Measurements from ENCODE around the gene TOX2. TPM values are rescaled to one million over a fixed set of nuclear protein-coding genes. Genes with fewer than 3 reads are reported as not detected.

TOX2 gene
- total RNA-seq, 2 donors from 2014 or later, result 4.0 to 6.1 TPM

- peak overlapping the region in 1 of 2 donors; percentile 21 for H3K9ac ChIP-seq (ENCODE audit: low read depth in 2 of 2, low read length in 2 of 2)
- TF ChIP-seq, protein P1, sequence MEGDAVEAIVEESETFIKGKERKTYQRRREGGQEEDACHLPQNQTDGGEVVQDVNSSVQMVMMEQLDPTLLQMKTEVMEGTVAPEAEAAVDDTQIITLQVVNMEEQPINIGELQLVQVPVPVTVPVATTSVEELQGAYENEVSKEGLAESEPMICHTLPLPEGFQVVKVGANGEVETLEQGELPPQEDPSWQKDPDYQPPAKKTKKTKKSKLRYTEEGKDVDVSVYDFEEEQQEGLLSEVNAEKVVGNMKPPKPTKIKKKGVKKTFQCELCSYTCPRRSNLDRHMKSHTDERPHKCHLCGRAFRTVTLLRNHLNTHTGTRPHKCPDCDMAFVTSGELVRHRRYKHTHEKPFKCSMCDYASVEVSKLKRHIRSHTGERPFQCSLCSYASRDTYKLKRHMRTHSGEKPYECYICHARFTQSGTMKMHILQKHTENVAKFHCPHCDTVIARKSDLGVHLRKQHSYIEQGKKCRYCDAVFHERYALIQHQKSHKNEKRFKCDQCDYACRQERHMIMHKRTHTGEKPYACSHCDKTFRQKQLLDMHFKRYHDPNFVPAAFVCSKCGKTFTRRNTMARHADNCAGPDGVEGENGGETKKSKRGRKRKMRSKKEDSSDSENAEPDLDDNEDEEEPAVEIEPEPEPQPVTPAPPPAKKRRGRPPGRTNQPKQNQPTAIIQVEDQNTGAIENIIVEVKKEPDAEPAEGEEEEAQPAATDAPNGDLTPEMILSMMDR (IDR thresholded peaks at IDR 0.05), result no peak
- peak overlapping the region; percentile 2 for H3K27ac ChIP-seq
- H3K36me3 ChIP-seq, result no peaks in the 10 kb centered on the region
- DNase-seq, result no peak
- no peaks in the 10 kb centered on the region for H3K9me3 ChIP-seq
- no peaks in the 10 kb centered on the region for H3K27me3 ChIP-seq
- intact Hi-C loops (cut with DNase I), result no loop called here
- H3K4me1 ChIP-seq, result peaks cover 4% of the 10 kb centered on the region
- no peak overlapping the region for H3K4me3 ChIP-seq
These were observed 72.9 kb downstream of the TOX2 start for GRCh38 chr20:43987531-43987930.

DNA sequence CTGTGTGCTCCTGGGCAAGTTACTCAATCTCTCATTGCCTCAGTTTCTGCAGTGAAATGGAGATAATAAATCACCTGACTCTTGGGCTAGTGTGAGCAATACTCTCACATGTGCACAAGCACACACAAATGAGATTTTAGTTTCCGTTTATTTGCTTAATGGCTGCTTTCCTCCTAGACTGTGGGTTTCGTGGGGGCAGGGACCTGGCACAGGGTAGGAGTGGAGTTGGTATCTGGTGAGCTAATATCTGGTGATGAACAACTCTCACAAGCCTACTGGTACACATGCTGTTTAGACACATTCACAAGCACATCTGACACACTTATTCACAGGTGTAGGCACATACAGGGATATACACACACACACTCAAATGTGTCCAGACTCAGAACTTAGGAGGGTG, 73.8 kb downstream of the TOX2 start:
- intact Hi-C loops (cut with DNase I), result no loop called here
- TF ChIP-seq, protein P1 (IDR thresholded peaks at IDR 0.05), result no peak

GRCh38 chr20:43988867-43989266, 74.2 kb downstream of the TOX2 start:
- H3K27me3 ChIP-seq, result no peaks in the 10 kb centered on the region
- H3K4me3 ChIP-seq, result no peak overlapping the region
- no peak for DNase-seq
- no peak overlapping the region for H3K27ac ChIP-seq
- TF ChIP-seq, protein P1 (IDR thresholded peaks at IDR 0.05), result no peak
- no peak overlapping the region for H3K9ac ChIP-seq (ENCODE audit: low read depth in 2 of 2, low read length in 2 of 2)
- no peaks in the 10 kb centered on the region for H3K9me3 ChIP-seq
- peaks cover 4% of the 10 kb centered on the region for H3K4me1 ChIP-seq
- intact Hi-C loops (cut with DNase I), result no loop called here
- no peaks in the 10 kb centered on the region for H3K36me3 ChIP-seq

More for the DNA sequence above, 73.8 kb downstream of the TOX2 start:
- no peaks in the 10 kb centered on the region for H3K27me3 ChIP-seq
- H3K9me3 ChIP-seq, result no peaks in the 10 kb centered on the region
- peaks cover 4% of the 10 kb centered on the region for H3K4me1 ChIP-seq
- H3K4me3 ChIP-seq, result no peak overlapping the region
- H3K27ac ChIP-seq, result no peak overlapping the region
- DNase-seq, result no peak
- no peaks in the 10 kb centered on the region for H3K36me3 ChIP-seq
- no peak overlapping the region for H3K9ac ChIP-seq (ENCODE audit: low read depth in 2 of 2, low read length in 2 of 2)

- Histone ChIP-seq H3K27me3 (no peaks in the 10 kb centered on the region), H3K4me3 (no peak overlapping the region), H3K4me1 (no peaks in the 10 kb centered on the region), H3K36me3 (no peaks in the 10 kb centered on the region), H3K9me3 (no peaks in the 10 kb centered on the region), H3K9ac (ENCODE audit: low read depth in 2 of 2, low read length in 2 of 2) (no peak overlapping the region), H3K27ac (no peak overlapping the region)
- TF ChIP-seq, protein P1 (IDR thresholded peaks at IDR 0.05), result no peak
- intact Hi-C loops (cut with DNase I), result no loop called here
- no peak for DNase-seq
These were observed 76.6 kb downstream of the TOX2 start for GRCh38 chr20:43991261-43991660.

DNA sequence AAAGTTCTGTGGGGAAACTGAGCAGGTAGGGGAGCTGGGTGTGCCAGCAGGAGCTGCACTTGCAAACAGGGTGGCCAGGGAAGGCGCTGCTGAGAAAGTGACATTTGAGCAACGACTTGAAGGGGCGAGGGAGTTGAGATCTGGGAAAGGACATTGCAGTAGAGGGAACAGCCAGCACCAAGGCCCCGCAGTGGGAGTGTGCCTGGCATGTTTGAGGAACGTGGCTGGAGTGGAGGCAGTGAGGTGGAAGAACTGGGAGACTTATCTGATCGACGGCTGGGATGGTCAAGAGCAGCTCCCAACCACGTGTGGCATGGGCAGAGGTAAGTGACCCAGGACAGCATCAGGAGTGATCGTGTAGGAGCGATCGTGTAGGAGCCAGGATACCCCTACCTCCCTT, 77.3 kb downstream of the TOX2 start:
- H3K4me1 ChIP-seq, result no peaks in the 10 kb centered on the region
- TF ChIP-seq, protein P1 (IDR thresholded peaks at IDR 0.05), result no peak
- H3K9ac ChIP-seq (ENCODE audit: low read depth in 2 of 2, low read length in 2 of 2), result no peak overlapping the region
- no peaks in the 10 kb centered on the region for H3K36me3 ChIP-seq
- DNase-seq, result no peak
- no peaks in the 10 kb centered on the region for H3K27me3 ChIP-seq
- intact Hi-C loops (cut with DNase I), result no loop called here
- no peak overlapping the region for H3K4me3 ChIP-seq
- no peak overlapping the region for H3K27ac ChIP-seq
- no peaks in the 10 kb centered on the region for H3K9me3 ChIP-seq

DNA sequence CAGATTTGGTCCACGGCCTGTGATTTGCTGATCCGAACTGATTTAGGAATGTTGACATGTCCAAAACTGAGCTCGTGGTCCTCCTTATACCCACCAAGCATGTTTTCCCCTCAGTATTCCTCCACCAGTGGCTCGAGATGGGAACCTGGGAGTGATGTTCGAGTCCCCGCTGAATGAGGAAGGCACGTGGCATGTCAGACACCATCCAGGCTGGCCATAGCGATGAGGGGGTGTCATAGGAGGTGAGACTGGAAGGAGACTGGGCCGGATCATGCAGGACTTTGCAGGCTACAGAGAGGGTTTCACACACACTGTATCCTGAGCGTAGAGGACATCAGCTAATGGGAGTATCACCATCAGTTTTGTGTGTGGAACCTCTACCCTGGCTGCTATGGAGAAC, 78.2 kb downstream of the TOX2 start:
- Histone ChIP-seq H3K9ac (ENCODE audit: low read depth in 2 of 2, low read length in 2 of 2) (no peak overlapping the region), H3K27me3 (no peaks in the 10 kb centered on the region), H3K9me3 (no peaks in the 10 kb centered on the region), H3K36me3 (no peaks in the 10 kb centered on the region), H3K4me1 (no peaks in the 10 kb centered on the region), H3K4me3 (no peak overlapping the region), H3K27ac (no peak overlapping the region)
- no peak for DNase-seq
- intact Hi-C loops (cut with DNase I), result no loop called here
- TF ChIP-seq, protein P1 (IDR thresholded peaks at IDR 0.05), result no peak
